HG03457 (cell line): Measurements from ENCODE around the gene GCA.

Source experiments
- ATAC-seq: cut with Tn5 transposase; IDR thresholded peaks from one replicate; pipeline ENCODE4 v1.9.1; 2021; ENCODE audit warnings: moderate number of reproducible peaks; ENCODE audit not compliant: unreplicated experiment

Gene GCA, protein sequence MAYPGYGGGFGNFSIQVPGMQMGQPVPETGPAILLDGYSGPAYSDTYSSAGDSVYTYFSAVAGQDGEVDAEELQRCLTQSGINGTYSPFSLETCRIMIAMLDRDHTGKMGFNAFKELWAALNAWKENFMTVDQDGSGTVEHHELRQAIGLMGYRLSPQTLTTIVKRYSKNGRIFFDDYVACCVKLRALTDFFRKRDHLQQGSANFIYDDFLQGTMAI

GRCh38 chr2:162343824-162344616 is at the start of gene GCA:
GCA (plus strand) TSS chr2:162344132; CDS start chr2:162344249, 117 bp downstream.
- ATAC-seq: peak; percentile 99

- no peak for ATAC-seq
These were observed 48.9 kb upstream of the GCA start for GRCh38 chr2:162295009-162295408.

GRCh38 chr2:162297925-162298552 is 45.9 kb upstream of the GCA start:
- ATAC-seq: no peak

- ATAC-seq: no peak
These were observed 45.1 kb upstream of the GCA start for GRCh38 chr2:162298669-162299335.

DNA sequence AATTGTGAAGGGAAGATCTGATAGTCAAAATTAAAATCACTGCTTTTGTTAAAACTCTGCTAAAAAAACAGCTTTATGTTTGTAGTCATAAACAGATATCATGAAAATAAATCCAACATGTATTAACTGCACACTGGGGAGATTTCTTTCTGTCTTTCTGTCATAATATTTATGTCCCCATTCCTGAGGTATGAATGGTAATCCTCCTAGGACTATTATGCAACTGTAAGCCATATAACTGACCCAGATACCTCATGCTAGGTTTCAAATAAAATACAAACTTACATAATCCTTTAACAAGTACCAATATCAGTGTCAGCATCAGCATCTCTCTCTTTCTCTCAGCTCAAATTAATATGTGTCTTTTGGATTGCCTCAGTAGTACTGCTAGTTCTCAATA is 43.7 kb upstream of the GCA start:
- ATAC-seq: no peak

DNA sequence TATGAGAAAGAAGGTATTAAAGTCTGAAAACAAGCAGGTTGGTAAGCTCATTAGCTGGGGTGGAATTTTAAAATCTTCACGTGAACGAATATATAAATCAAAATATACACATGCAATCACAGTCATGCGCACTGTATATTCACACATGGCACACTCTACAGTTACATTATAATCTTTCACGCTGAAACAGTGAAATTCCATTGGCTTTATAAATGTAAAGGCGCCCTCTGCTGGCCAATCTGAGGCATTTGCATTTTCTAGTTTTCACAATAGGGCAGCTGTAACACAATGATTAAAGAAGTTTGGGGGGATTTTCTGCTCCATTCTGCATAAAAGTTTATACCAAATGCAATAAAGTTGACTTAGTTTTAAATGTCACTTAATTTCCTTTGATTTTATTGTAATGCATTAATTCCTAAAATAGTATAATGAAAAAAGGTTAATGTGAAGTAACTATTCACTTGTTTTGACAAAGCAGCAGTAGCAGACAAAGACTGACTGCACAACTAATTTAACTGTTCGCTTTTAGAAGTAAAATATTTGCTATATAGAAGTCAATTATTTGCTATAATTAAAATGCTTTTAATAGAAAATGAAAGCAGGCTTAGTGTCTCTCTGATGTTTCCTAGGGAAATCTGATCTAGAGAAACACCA is 42.7 kb upstream of the GCA start:
- ATAC-seq: peak; percentile 50

DNA sequence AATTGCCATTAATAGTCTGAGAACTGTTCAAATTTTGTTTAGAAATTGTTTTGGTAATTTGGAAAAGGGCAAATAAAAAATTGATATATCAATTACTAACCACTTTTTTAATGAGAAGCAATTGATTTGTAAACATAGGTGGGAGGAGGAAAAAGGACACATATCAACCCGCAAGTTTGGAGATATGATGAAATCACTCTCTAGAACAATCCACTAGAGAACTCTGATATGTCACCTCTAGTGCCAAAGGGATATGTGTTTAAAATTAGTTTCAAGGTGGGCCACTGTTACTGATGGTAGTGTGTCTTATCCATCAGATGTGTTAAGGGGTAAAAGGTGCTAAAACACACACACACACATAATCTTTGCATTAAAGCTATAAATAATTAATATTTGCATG is 42.1 kb upstream of the GCA start:
- no peak for ATAC-seq

DNA sequence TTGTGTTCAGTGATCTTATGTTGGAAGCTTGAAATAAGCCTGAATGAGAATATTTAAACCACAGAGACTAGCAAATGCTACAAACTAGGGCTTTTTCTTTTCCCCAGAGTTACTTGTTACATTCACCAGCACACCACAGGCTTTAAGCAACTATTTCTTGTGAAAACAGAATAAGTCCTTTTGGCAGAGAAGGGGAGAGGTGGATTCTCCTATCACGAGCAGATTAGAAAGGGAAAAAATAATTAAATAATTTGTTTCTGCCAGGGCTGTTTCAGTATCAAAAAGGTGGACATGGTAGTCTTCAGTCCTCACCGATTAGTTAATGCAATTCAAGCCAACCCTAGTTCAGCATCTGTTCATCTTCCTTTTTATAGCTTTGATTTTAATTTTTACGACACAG is 38.0 kb upstream of the GCA start:
- ATAC-seq: no peak

- ATAC-seq: peak; percentile 48
These were observed 35.0 kb upstream of the GCA start for GRCh38 chr2:162308747-162309503.

- ATAC-seq: no peak
These were observed 31.1 kb upstream of the GCA start for GRCh38 chr2:162312853-162313252.

DNA sequence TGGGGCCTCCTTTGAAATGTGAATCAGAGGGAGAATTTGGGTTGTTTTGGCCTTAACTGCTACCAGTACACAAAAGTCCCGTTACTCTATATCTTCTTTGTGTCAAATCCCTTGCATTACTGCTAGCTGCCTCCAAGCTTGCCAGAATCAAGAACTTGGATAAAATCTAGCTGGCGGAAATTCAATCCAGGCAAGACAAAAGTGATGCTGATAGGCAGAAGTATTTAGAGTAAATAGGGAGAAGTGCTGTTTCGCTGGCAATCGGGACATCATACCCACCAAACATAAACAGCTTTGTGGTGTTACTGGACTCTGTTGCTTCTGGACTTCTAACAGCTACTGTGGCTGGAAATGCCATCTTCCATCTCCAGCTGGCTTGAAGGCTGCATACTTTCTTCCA is 28.0 kb upstream of the GCA start:
- no peak for ATAC-seq

DNA sequence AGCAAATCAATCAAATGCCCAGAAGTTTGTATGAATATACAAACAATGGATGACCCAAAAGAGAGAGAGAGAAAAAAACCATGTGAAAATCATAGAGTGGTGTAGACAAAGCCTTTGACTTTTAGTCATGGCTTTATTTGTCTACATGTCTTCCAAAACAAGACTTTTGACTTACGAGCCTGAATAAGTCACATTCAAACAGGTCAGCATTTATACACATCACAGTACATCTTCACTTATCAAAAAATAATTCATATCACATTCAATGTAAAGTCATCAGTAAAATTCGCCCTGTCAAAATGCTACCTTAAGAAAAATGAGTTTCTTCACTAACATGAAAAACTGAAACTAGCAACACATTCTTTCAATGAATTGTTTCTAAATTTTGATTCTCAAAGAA is 27.3 kb upstream of the GCA start:
- no peak for ATAC-seq

DNA sequence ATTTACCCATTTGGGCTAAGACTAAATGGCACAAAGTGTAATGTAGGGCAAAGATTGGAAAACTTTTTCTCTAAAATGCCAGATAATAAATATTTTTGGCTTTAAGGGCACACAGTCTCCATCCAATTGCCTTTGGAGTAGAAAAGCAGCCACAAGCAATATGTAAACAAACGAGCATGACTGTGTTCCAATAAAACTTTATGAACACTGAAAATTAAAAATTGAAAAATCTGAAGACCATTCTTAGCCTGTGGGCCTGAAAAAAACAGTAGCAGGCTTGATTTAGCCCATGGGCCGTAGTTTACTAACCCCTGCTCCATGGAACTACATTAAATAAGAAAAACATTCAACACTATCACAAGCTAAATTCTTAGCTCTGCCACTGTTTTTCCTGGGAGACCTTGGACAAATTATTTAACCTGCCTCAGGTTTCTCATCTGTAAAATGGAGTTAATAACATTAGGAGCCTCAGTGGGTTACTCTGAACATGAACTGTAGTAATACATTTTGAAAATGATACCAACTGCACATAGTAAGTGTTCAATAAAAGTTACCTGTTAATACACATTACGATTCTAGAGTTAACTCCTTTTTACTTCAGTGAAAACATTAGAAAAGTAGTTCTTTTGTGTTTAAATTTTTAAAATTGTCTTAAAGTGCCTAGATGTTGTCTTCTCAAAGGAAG is 26.7 kb upstream of the GCA start:
- ATAC-seq: no peak

GRCh38 chr2:162317861-162318327 is 26.0 kb upstream of the GCA start:
- peak; percentile 6 for ATAC-seq

GRCh38 chr2:162318328-162319180 is 25.4 kb upstream of the GCA start, which contains the start of gene IFIH1:
IFIH1 (minus strand) TSS chr2:162318684; CDS start chr2:162318307, 377 bp downstream.
- peak; percentile 90 for ATAC-seq

GRCh38 chr2:162320864-162321517 is 22.9 kb upstream of the GCA start:
- no peak for ATAC-seq

DNA sequence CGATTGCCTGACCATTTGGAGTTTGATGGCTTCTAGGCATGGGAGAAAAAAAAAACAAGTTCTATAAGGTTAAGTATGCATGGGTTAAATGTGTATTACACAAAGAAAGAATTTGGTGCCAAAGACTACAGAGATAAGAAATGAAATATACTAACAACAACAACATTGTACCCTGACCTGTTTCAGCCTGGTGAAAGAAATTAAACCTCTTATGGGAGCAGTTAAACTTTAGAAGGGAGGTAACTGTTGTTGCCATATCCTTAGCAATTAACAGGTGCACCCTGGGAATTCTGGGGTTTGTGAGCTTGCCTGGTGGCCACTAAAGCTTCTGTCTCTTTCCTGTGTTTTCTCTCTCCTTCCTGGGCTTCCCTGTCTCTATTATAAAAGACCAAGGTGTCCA is 19.0 kb upstream of the GCA start:
- no peak for ATAC-seq

- no peak for ATAC-seq
These were observed 16.7 kb upstream of the GCA start for GRCh38 chr2:162327134-162327769.
